Thyroid gland (tissue), 4 donors: ENCODE measurements around the gene DIP2C.

Experiments
- POLR2A ChIP-seq, 2 donors: fragments of 450-650 bp; IDR thresholded peaks; one replicate each; pipeline ENCODE4 v1.6.1; 2017; ENCODE audit warnings: antibody characterized with exemption in 2 of 2, mild to moderate bottlenecking in 2 of 2, moderate library complexity in 1 of 2
- TF ChIP-seq, protein P1 (sequence below), 6 experiments: fragments of 200-600 bp in 3 of 6; fragments of 450-650 bp in 3 of 6; sonication (generic) in 3 of 6; IDR thresholded peaks; one replicate each; pipeline ENCODE4 v1.5.1; 2016 to 2019; ENCODE audit warnings: antibody characterized with exemption in 6 of 6, mild to moderate bottlenecking in 2 of 6, inconsistent platforms in 1 of 6, moderate library complexity in 1 of 6

DNA sequence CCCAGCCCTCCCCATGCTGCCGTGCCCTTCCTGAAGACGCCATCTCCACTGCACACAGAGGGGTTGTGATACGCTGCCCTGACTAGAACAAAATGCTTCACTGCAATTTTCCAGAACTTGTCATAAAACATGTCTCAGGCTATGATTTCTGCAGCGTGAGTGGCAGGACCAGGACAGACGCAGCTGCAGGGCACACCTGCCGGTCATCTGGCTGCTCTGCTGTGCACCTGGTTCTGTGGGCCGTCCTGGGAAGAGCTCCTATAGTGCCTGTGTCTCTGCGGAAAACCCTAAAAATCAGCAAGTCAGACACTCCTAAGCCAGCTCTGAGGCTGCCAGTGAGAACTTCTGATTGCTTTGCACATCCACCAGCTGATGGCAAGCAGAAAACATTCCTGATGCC lies 39.7 kb upstream of the DIP2C start:
- TF ChIP-seq, protein P1, sequence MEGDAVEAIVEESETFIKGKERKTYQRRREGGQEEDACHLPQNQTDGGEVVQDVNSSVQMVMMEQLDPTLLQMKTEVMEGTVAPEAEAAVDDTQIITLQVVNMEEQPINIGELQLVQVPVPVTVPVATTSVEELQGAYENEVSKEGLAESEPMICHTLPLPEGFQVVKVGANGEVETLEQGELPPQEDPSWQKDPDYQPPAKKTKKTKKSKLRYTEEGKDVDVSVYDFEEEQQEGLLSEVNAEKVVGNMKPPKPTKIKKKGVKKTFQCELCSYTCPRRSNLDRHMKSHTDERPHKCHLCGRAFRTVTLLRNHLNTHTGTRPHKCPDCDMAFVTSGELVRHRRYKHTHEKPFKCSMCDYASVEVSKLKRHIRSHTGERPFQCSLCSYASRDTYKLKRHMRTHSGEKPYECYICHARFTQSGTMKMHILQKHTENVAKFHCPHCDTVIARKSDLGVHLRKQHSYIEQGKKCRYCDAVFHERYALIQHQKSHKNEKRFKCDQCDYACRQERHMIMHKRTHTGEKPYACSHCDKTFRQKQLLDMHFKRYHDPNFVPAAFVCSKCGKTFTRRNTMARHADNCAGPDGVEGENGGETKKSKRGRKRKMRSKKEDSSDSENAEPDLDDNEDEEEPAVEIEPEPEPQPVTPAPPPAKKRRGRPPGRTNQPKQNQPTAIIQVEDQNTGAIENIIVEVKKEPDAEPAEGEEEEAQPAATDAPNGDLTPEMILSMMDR (IDR thresholded peaks at IDR 0.05): no peak
- TF ChIP-seq POLR2A (IDR thresholded peaks at IDR 0.05): no peak
